Measurements from ENCODE around the gene TNFRSF1A. TPM values are rescaled to one million over a fixed set of nuclear protein-coding genes. Genes with fewer than 3 reads are reported as not detected.

The TNFRSF1A gene
- total RNA-seq, 1 donor from 2014 or later = 185 TPM

- H3K27ac ChIP-seq = peak overlapping the region; percentile 91
- intact Hi-C loops (cut with DNase I) = loop anchor here (5.0 kb wide), 1 partner anchor 34 kb away; the partner anchor contains the start of gene TNFRSF1A
- peak; percentile 93 for DNase-seq
- peak; percentile 79 for ATAC-seq
- TF ChIP-seq CTCF (IDR thresholded peaks at IDR 0.05) = peak; percentile 55
- H3K36me3 ChIP-seq = no peaks in the 10 kb centered on the region
- no peaks in the 10 kb centered on the region for H3K27me3 ChIP-seq
- H3K4me3 ChIP-seq = peak overlapping the region; percentile 52
- no peaks in the 10 kb centered on the region for H3K9me3 ChIP-seq
- peaks cover 66% of the 10 kb centered on the region for H3K4me1 ChIP-seq
Measured at GRCh38 chr12:6376079-6376869, 34.4 kb upstream of the TNFRSF1A start.

GRCh38 chr12:6375269-6376078 is 33.6 kb upstream of the TNFRSF1A start, which contains the start of gene SCNN1A:
Gene SCNN1A (minus strand): TSS chr12:6375563. CDS start chr12:6374783, 780 bp downstream.
- H3K27me3 ChIP-seq = no peaks in the 10 kb centered on the region
- H3K9me3 ChIP-seq = no peaks in the 10 kb centered on the region
- peak within 1 kb of the TSS; percentile 91 for H3K27ac ChIP-seq
- peak; percentile 92 for DNase-seq
- peak; percentile 57 for ATAC-seq
- peaks cover 61% of the 10 kb centered on the region for H3K4me1 ChIP-seq
- peak within 1 kb of the TSS; percentile 52 for H3K4me3 ChIP-seq
- TF ChIP-seq CTCF (IDR thresholded peaks at IDR 0.05) = no peak
- H3K36me3 ChIP-seq = no peaks in the 10 kb centered on the region
- intact Hi-C loops (cut with DNase I) = loop anchor here (5.0 kb wide), 1 partner anchor 33 kb away; the partner anchor contains the start of gene TNFRSF1A

GRCh38 chr12:6374786-6375160 is 32.9 kb upstream of the TNFRSF1A start:
- H3K4me3 ChIP-seq = peak overlapping the region; percentile 52
- peak overlapping the region; percentile 91 for H3K27ac ChIP-seq
- H3K9me3 ChIP-seq = no peaks in the 10 kb centered on the region
- no peak for DNase-seq
- H3K4me1 ChIP-seq = peaks cover 60% of the 10 kb centered on the region
- no peaks in the 10 kb centered on the region for H3K27me3 ChIP-seq
- intact Hi-C loops (cut with DNase I) = loop anchor here (5.0 kb wide), 1 partner anchor 32 kb away; the partner anchor contains the start of gene TNFRSF1A
- no peaks in the 10 kb centered on the region for H3K36me3 ChIP-seq
- ATAC-seq = no peak
- no peak for TF ChIP-seq CTCF (IDR thresholded peaks at IDR 0.05)

GRCh38 chr12:6374028-6374785 is 32.3 kb upstream of the TNFRSF1A start:
- Histone ChIP-seq H3K4me3 (peak overlapping the region; percentile 52), H3K36me3 (no peaks in the 10 kb centered on the region), H3K27me3 (no peaks in the 10 kb centered on the region), H3K9me3 (no peaks in the 10 kb centered on the region), H3K4me1 (peaks cover 56% of the 10 kb centered on the region), H3K27ac (peak overlapping the region; percentile 91)
- TF ChIP-seq CTCF (IDR thresholded peaks at IDR 0.05) = no peak
- DNase-seq (no peak), ATAC-seq (no peak)
- intact Hi-C loops (cut with DNase I) = no loop called here
